NCI-H69 (cell line): ENCODE results near the gene LCN6.
"Not testable (repeated sequence)": the region's sequence is repeated elsewhere in the genome, so short reads cannot be mapped to it uniquely, and the experiment has no call there.

Experiments used
- DNase-seq: peaks from one replicate; lab custom pipeline; 2025; lab: John Stamatoyannopoulos, UW

LCN6 gene

DNA sequence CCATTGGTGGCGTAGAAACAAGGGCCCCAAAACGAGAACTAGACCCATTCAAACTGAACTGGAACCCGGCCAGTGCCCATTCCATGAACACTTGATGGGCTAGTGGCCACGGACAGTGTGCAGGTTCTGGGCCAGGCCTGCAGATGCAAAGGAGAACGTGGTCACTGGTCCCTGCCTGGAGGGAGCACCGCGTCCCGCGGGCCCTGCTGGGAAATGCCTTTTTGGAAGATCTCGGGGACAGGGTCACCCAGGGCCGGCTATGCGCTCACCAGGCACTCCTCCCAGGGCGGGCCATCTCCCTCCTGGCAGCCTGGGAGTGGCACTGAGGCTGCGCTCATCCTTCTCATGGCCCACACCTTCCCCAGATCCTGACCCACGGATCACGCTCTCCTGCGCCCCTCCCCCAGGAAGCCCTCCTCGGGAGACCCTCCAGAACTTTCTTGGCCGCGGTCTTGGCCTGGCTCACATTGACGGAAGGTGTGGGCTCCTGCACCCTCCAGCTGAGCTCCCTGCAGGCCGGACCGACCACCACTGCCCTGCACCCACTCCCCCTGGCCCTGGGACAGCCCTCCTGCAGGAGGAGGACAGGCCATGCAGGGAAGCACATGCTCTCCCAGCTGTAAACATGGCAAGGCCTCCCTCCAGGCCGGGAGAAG is 38.7 kb downstream of the LCN6 start:
- no peak for DNase-seq

DNA sequence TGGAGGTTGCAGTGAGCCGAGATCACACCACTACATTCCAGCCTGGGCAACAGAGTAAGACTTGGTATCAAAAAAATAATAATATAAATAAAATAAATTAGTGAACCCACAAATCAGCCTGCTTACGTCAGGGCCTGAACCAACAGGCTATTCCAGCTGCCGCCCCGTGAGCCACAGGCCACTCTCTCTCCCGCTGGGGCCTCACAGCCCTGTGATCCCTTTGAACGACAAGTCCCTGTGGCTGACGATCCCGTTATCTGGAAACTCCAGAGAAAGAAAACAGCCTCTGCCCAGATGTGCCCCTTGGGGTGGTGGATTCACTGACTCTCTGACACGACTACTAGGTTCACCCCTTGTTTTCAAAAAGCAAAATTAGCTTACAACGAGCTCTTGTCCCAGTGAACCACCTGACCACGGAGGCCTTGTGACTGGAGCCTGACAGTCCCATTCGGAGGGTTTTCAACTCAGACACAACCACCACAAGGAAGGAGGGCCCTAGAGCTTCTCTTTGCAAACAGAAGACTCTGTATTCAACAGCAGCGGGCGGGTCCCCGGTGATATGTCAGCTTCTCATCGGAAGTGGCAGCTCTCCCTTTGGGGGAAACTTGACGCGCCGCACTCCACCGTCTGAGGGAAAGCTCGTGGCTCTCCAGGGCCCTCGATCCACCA is 40.3 kb downstream of the LCN6 start:
- no peak for DNase-seq

DNA sequence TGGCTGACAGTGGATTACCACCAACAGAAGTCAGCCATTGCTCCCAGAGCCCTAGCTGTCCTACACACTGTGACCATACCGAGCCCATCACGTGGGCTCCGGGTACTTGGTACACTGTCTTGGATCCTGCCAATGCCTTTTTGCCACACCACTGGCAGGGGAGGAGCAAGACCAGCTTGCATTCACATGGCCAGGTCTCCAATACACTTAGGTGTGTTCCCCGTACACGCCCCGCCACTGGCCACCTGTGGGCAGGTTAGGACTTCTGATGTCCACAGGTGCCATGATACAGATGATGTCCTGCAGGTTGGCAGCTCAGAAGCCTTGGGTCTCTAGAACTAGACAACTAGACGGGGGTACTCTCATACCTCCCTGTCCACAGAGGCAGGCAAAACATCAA is 41.3 kb downstream of the LCN6 start:
- DNase-seq = no peak

DNA sequence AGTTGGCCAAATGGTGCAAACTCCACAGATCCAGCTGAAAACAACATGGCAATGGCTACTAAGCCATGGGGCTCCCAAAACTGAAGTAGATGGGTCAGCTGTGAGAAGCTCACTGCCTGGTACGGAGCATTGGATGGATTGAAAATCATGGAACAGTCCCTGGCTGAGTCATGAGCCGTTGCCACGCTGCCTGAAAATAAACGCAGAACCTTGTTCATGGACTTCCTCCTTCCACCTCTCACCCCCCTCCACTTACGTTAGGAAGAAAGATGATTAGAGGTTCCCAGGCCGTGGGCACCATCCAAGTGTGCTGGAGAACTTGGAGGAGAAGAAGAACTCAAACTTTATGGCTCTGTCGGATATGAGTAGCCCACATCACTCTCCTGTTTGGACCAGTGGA is 42.8 kb downstream of the LCN6 start:
- no peak for DNase-seq

DNA sequence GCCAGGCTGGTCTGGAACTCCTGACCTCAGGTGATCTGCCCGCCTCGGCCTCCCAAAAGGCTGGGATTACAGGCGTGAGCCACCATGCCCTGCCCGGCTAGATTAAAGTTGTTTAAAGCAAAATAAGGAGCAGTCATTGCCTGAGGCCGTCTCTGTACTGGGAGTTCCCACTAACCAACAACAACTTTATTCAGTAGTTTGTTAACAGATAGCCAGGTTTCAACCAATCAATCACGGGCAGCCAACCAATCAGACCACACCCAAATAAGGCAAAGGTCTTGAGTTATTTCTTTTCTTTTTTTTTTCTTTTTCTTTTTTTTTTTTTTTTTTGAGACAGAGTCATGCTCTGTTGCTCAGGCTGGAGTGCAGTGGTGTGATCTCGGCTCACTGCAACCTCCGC is 43.6 kb downstream of the LCN6 start:
- DNase-seq = not testable (repeated sequence)

DNA sequence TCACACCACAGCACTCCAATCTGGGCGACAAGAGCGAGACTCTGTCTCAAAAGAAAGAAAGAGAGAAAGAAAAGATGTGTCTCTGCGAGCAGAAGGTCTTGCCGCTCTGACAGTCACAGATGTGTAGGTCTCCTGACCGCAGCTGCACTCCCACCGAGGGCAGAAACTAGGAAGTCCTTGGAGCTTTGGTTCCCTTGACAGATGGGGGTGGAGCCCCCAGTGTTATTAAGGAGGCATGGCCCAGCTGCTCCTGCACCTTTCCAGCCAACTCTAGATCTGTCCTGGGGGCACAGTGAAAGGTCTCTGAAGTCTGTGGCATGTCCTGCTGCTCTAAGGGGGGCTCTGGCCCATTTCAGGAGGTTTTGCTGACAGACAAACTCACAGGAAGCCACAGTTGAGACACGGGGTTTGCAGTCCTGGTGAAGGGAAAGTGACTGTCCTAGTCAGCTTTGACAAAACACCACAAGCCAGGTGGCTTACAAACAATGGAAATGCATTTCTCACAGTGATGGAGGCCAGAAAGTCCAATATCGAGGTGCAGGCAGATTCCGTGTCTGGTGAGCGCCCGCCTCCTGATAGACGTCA is 45.0 kb downstream of the LCN6 start:
- peak; percentile 58 for DNase-seq

DNA sequence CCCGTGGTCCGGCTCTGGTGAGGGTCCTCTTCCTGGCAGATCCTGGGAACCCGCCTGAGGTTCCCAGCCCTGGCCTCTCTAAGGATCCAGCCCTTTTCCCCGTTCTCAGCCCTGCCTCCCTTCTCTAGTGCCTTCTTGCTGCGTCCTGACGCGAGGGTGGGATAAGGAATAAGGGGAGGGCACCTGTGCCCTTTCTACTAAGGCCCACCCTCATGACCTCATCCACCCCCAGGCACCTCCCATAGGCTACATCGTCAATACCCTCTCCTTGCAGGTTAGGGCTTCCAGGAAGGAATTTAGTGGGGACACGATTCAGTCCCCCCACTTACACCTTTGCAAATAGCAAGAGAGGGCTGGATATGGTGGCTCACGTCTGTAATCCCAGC is 46.7 kb downstream of the LCN6 start:
- no peak for DNase-seq

DNA sequence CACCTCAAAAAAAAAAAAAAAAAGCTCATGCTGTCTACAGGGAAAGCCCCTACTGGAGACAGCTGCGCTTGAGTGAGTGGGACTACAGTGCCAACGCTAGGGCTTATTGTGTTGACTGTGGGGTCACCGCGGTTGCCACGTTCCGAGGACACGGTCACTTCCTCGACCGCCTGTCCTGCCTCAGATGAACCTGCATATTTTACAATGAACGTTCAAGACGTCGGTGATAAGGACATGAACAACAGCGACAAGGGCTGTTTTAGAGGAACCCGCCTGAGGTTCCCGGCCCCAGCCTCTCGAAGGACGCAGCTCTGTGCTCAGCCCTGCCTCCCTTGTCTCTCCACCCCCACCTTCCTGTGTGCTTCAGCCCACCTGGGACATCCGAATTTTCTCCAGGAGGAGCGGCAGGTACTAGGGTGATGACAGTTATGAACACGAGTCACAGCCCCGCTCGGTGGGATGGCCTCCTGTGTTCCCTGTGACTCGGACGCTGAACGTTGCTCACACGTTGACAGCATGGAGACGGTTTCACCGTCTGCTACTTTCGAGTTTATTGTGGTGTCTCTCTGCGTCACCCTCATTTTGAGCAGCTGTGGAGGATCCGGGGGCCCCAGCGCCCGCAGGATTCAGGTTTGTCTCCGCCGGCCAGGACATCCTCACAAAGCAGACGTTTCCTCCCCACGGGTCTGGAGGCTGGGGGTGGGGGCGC is 47.2 kb downstream of the LCN6 start:
- no peak for DNase-seq

DNA sequence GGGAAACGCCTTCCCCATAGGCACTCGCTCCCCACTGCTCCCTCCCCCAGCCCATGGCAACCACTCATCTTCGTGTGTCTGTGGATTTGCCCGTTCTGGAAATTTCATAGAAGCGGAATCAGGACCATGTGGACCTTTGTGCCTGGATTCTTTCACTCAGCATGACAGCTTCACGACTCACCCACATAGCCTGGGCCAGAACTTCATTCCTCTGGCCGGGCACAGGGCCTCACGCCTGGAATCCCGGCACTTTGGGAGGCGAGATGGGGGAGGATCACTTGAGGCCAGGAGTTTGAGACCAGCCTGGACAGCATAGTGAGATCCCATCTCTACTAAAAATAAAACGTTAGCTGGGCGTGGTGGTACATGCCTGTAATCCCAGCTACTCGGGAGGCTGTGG is 48.0 kb downstream of the LCN6 start:
- no peak for DNase-seq

DNA sequence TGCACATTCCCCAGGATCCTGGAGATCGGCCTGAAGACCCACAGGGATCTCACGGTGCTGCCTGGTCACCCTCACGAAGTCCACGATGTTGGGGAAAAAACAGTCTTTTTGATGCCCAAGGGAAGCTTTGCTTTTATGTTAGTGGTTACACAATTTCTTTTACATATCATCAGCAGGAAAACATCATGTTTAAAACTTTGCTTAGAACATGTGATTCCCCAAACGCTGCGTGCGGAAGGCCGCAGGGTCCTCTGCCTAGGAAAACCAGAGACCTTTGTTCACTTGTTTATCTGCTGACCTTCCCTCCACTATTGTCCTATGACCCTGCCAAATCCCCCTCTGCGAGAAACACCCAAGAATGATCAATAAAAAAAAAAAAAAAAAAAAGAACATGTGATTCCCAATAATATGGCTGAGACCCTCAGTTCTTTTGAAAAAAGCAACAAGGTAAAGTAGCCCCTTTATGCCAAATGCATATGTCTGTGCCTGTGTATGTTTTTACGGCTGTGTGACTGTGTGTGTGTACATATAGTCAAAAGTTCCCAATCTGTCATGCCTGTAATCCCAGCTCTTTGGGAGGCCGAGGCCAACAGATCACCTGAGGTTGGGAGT is 49.6 kb downstream of the LCN6 start:
- DNase-seq = no peak

DNA sequence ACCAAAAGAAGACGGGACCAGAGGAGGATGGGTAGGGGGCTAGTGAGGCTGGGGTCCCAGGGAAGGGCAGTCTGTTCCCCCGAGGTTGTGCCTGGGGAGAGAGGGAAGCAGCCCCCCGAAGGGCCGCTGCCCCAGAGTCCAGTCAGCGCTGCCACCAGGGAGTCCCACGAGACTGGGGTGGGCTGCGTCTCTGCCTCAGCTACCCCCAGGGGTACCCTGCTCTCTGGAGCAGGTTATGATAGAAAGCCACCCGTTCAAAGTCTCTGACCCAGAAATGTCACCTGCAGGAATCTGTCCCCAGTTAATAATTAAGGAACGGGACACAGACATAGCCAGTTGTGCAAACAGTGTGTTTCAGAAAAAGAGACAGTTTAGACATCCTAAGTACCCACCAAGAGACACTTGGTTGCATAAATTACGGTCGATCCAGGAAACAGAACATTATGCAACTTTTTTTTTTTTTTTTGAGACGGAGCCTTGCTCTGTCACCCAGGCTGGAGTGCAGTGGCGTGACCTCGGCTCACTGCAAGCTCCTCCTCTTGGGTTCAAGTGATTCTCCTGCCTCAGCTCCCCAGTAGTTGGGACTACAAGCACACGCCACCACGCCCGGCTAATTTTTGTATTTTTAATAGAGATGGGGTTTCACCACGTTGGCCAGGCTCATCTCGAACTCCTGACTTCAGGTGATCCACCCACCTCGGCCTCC is 50.4 kb downstream of the LCN6 start:
- peak; percentile 44 for DNase-seq

DNA sequence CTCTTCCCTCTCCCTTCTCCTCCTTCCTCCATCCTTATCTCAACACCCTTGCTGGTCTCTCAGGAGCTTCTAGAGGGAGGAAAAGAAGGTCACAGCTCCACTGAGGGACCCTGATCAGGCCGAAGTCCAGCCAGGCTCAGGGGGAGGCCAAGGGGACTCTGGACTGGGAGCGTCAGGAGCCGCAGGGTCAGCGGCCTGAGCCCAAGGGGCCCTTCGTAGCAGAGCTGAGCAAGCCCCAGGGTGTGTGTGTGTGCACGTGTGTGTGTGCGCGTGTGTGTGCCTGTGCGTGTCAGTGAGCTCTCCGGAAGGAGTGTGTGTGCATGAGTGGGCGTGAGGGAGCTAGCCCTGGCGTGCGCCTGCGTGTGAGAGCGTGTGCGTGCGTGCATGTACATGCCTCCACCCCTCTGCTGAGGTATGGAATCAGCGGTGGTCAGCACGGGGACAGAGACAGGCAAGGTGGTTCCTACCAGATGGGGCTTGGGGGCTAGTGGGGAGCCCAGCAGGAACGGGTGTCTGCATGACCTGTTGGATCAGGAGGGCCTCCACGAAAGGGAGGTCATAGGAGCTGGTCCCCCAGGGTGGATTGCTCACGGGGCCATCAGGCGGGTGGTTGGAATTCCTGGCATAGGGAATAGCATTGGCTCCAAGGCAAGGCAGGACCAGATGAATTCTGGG is 51.0 kb downstream of the LCN6 start:
- peak; percentile 50 for DNase-seq

DNA sequence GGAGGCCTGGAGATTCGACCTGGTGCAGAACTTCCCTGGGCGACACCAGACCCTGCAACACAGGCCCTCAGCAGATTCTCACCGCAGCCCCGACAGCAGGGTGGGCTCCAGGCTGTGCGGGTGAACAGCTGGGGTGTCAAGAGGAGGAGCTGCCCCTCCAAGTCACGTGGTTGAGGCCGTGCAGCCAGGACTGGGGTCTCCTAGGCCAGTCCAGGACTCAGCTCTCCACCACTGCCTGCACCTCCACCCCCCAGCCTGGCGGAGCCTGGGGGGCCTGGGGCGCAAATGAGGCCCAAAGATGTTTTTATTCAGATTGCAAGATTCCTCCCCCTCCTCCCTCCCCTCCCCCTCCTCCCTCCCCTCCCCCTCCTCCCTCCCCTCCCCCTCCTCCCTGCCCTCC is 51.8 kb downstream of the LCN6 start:
- DNase-seq = no peak

DNA sequence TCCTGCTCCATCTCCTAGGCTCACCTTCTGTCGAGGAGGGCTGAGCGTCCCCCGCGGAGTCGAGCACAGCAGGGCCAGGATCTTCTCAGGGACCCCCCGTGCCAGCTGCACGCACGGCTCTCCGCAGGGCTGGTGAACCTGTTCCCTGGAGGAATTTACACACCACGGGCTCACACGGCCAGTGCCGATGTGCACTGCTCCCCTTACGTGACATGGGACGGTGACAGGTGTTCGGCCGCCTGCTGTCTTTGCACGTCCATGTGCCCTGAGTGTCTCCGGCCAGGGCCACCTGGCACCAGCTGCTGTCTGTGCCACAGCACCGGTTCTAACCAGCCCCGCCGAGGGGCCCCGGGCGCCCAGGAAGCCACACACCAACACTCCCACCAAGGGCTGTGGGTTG is 52.4 kb downstream of the LCN6 start:
- peak; percentile 97 for DNase-seq

DNA sequence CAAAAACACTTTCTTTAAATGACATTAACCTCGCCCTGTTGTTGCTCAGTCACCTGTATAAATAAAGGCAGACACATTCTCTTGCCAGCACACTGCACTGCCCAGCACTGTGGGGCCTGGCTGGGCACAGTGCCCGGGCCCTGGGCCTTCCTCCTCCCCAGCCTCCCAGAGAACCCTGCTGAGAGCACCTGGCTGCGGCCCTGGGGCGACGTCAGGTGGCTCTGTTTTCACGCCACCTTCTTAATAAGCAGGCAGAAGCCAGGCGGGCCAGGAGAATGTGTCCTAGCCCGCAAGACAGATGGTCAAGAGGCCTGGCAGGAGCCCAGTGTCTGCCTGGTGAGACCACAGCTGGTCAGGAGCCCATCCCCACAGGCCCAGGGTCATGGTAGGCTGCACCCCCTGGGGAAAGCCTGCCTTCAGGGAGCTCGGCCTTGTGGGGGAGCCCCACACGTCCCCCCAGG is 52.9 kb downstream of the LCN6 start:
- peak; percentile 99 for DNase-seq

DNA sequence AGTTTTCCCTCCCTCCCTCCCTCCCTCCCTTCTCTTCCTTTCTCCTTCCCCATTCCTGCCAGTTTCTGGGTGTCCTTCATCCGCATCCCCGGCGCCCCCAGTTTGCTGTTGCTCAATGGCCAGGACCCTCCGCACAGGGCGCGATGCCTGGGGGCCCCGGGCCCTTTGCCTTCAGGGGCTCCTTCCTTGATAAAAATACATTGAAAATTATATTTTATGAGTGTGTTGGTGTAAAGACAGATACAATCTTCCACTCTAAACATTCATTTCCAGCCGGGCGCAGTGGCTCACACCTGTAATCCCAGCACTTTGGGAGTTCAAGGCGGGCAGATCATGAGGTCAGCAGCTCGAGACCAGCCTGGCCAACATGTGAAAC is 53.5 kb downstream of the LCN6 start:
- no peak for DNase-seq

DNA sequence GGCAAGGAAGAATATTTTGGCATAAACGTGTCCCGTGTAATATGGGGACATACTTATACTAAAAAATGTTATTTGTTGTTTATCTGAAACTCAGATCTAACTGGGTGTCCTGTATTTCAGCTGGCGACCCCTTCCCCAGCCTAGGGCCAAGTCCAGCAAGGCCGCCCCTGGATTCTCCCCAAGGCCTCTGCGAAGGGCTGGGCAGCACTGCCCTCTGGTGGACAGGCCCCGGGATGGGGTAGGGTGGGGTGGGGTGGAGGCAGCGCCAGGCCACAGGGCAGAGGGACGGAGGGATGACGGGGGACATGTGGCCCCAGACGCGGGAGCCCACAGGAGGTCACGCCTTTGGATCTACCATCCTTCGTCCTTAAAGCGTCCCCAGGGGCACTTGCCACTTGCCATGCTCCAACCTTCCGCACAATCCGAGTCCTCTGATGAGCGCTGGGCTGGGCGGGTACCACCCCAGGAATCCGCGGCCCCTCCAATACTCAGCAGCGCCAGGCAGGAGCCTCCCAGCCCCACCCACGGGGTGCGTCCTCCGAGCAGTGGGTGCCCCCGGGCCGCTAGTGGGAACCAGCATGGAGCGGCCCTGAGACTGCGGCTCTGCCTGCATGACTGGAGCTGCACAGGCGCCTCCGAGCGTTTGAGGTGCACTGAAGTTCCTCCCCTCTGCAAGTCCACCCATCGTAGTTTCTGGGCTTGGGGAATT is 54.0 kb downstream of the LCN6 start:
- peak; percentile 77 for DNase-seq
